MM.1S (cell line): ENCODE measurements around the gene HEATR5A.
A peak's percentile ranks its signal among the peaks of the same experiment; 100 is the strongest.
"Not testable (repeated sequence)": the region's sequence is repeated elsewhere in the genome, so short reads cannot be mapped to it uniquely, and the experiment has no call there.

Experiments
- DNase-seq: peaks from one replicate; pipeline ENCODE4 v3.0.0-alpha.2; 2015
- H2AFZ ChIP-seq: fragments of 300-600 bp; sonication (generic); 2 replicates; pipeline ENCODE4 v1.6.0; 2016; ENCODE audit warnings: antibody characterized with exemption, low read length
- H3F3A ChIP-seq: fragments of 300-600 bp; sonication (generic); 2 replicates; pipeline ENCODE4 v1.6.1; 2016; ENCODE audit warnings: mild to moderate bottlenecking, antibody characterized with exemption, low read length, moderate library complexity, mixed read lengths; ENCODE audit not compliant: insufficient read depth
- H3K27ac ChIP-seq: fragments of 300-600 bp; sonication (generic); 2 replicates; pipeline ENCODE4 v1.5.1; 2016; ENCODE audit warnings: mild to moderate bottlenecking, low read length
- H3K27me3 ChIP-seq: fragments of 300-600 bp; sonication (generic); replicated peaks from 2 replicates; pipeline ENCODE4 v1.6.0; 2016; ENCODE audit warnings: low read length; ENCODE audit not compliant: insufficient read depth
- H3K36me3 ChIP-seq: fragments of 300-600 bp; sonication (generic); replicated peaks from 2 replicates; pipeline ENCODE4 v1.6.1; 2016; ENCODE audit warnings: mild to moderate bottlenecking, low read length, mixed read lengths; ENCODE audit not compliant: insufficient read depth
- H3K4me1 ChIP-seq: fragments of 300-600 bp; sonication (generic); 2 replicates; pipeline ENCODE4 v1.6.1; 2016; ENCODE audit warnings: low read length, mixed read lengths
- H3K4me2 ChIP-seq: fragments of 300-600 bp; sonication (generic); 2 replicates; pipeline ENCODE4 v1.6.0; 2016; ENCODE audit warnings: low read depth, low read length
- H3K4me3 ChIP-seq: fragments of 300-600 bp; sonication (generic); 2 replicates; pipeline ENCODE4 v1.5.1; 2016; ENCODE audit warnings: low read length, mixed read lengths
- H3K79me2 ChIP-seq: fragments of 300-600 bp; sonication (generic); 2 replicates; pipeline ENCODE4 v1.6.1; 2016; ENCODE audit warnings: mixed run types, low read length, mixed read lengths
- H3K9ac ChIP-seq: fragments of 300-600 bp; sonication (generic); 2 replicates; pipeline ENCODE4 v1.6.1; 2016; ENCODE audit warnings: low read length, mixed read lengths
- H3K9me2 ChIP-seq: fragments of 300-600 bp; sonication (generic); replicated peaks from 2 replicates; pipeline ENCODE4 v1.6.1; 2016; ENCODE audit warnings: mild to moderate bottlenecking, low read length, mixed read lengths; ENCODE audit not compliant: insufficient read depth
- H3K9me3 ChIP-seq: fragments of 300-600 bp; sonication (generic); replicated peaks from 2 replicates; pipeline ENCODE4 v1.6.1; 2016; ENCODE audit warnings: mild to moderate bottlenecking, low read length, mixed read lengths; ENCODE audit not compliant: insufficient read depth
- H4K20me1 ChIP-seq: fragments of 300-600 bp; sonication (generic); 2 replicates; pipeline ENCODE4 v1.6.1; 2016; ENCODE audit warnings: mild to moderate bottlenecking, low read length, moderate library complexity, mixed read lengths; ENCODE audit not compliant: insufficient read depth
- EZH2 ChIP-seq: fragments of 300-600 bp; sonication (generic); optimal IDR thresholded peaks from 2 replicates; pipeline ENCODE3; 2017; ENCODE audit warnings: low read depth, mild to moderate bottlenecking, antibody characterized with exemption, low read length, mixed read lengths
- EZH2phosphoT487 ChIP-seq: fragments of 300-600 bp; sonication (generic); IDR thresholded peaks from 2 replicates; pipeline ENCODE4 v1.6.1; 2018; ENCODE audit warnings: antibody characterized with exemption, low read length
- TF ChIP-seq, protein P1 (sequence below): fragments of 300-600 bp; sonication (generic); IDR thresholded peaks from 2 replicates; pipeline ENCODE4 v1.5.1; 2016; ENCODE audit warnings: antibody characterized with exemption, low read length, mixed read lengths

HEATR5A gene

DNA sequence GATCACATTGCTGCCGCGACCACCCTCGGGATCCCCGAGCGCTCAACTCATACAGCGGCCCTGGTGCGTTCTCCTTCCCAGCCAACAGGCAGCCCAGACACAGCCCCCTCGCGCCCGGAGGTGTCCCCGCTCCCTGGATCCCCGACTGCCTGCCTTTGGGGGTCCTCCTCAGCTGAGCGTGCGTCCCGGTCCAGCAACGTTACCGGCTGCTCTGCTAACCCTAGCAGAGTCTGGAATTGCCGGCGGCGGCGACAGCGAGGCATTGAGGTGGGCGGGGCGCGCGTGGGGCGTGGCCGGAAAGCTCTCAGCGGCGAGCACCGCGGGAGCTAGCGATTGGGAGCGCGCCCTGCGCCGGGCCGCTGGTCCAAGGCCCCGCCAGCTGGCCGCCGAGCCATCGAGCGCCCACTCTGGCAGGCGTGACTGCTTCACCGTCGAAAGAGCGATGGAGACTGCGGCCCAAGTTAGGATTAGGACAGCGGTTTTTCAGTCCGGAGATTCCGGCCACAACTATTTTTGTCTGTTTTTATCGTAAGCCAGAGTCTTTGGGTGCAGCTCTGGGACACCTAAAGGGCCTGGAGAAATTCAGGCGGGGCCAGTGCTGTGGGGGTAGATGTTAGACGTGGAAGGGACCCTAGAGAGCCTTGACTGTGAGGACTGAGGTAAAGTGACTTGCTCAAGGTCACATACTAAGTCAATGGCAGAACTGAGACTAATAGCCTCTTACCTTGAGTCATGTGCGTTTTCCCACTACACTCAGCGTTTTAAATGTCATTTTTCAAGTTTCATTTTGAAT, at the start of gene HEATR5A:
HEATR5A (minus strand) TSS at position 232 of the 793 bp plus-strand sequence. CDS start 17,575 bp downstream, outside the sequence.
- peak; percentile 92 for DNase-seq
- no peaks in the 10 kb centered on the region for H4K20me1 ChIP-seq
- TF ChIP-seq, protein P1, sequence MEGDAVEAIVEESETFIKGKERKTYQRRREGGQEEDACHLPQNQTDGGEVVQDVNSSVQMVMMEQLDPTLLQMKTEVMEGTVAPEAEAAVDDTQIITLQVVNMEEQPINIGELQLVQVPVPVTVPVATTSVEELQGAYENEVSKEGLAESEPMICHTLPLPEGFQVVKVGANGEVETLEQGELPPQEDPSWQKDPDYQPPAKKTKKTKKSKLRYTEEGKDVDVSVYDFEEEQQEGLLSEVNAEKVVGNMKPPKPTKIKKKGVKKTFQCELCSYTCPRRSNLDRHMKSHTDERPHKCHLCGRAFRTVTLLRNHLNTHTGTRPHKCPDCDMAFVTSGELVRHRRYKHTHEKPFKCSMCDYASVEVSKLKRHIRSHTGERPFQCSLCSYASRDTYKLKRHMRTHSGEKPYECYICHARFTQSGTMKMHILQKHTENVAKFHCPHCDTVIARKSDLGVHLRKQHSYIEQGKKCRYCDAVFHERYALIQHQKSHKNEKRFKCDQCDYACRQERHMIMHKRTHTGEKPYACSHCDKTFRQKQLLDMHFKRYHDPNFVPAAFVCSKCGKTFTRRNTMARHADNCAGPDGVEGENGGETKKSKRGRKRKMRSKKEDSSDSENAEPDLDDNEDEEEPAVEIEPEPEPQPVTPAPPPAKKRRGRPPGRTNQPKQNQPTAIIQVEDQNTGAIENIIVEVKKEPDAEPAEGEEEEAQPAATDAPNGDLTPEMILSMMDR: no peak
- TF ChIP-seq EZH2phosphoT487 (no peak), EZH2 (no peak)
- H3K9me2 ChIP-seq: no peaks in the 10 kb centered on the region
- peak within 1 kb of the TSS; percentile 84 for H3K27ac ChIP-seq
- peaks cover 11% of the 10 kb centered on the region; the same call in 1 of the 2 replicates for H3F3A ChIP-seq
- H3K27me3 ChIP-seq: no peaks in the 10 kb centered on the region
- peak within 1 kb of the TSS; percentile 76 for H3K4me2 ChIP-seq
- peak within 1 kb of the TSS; percentile 69 for H2AFZ ChIP-seq
- no peaks in the 10 kb centered on the region for H3K4me1 ChIP-seq
- no peaks in the 10 kb centered on the region for H3K36me3 ChIP-seq
- H3K4me3 ChIP-seq: peak within 1 kb of the TSS; percentile 79
- peak within 1 kb of the TSS; percentile 67 for H3K9ac ChIP-seq
- peaks cover 18% of the 10 kb centered on the region for H3K79me2 ChIP-seq
- no peaks in the 10 kb centered on the region for H3K9me3 ChIP-seq

DNA sequence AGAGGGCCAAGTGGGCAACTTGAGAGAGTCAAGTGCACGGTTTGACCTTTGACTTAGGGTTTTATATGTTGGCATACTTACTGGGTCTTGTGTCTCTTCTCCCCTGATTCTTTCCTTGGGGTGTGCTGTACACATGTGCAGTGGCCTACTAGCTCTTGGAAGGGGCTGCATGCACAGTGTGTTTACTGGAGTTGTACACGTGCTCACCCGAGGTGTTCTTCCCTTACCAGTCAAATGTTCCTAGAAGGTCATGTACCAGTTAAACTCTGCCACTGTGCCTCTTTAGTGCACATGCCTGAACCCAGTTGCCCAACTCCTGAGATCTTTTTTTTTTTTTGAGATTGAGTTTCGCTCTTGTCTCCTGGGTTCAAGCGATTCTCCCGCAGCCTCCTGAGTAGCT, 46.2 kb upstream of the HEATR5A start:
- Histone ChIP-seq H2AFZ (no peak overlapping the region), H3K9me3 (no peaks in the 10 kb centered on the region), H4K20me1 (no peaks in the 10 kb centered on the region), H3K9me2 (no peaks in the 10 kb centered on the region), H3K4me3 (no peak overlapping the region), H3F3A (no peaks in the 10 kb centered on the region), H3K36me3 (no peaks in the 10 kb centered on the region), H3K79me2 (no peaks in the 10 kb centered on the region), H3K4me2 (no peak overlapping the region), H3K4me1 (no peaks in the 10 kb centered on the region), H3K27me3 (no peaks in the 10 kb centered on the region), H3K9ac (no peak overlapping the region), H3K27ac (no peak overlapping the region)
- TF ChIP-seq EZH2: no peak
- TF ChIP-seq EZH2phosphoT487: no peak
- TF ChIP-seq, protein P1: no peak
- DNase-seq: no peak

DNA sequence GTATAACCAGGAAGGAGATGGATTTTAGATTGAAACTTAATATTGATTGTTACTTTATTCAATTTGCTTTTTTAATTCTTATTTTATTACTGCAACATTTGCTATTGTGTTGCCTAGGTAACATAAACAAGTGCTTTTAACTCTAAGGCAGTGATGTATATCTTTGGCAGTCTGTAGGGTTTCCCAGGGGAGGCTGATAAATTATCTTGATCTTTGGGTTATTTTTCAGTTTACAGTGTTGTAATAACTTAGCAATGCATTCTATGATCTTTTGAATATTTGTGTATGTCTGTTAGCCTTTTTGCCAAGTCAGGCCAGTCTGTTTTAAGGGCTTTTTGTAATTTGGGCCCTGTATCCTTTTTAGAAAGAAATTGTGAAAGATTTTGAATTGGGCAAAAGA, 44.8 kb upstream of the HEATR5A start:
- Histone ChIP-seq H3K9me2 (no peaks in the 10 kb centered on the region), H3K9me3 (no peaks in the 10 kb centered on the region), H3K79me2 (no peaks in the 10 kb centered on the region), H4K20me1 (no peaks in the 10 kb centered on the region), H3K4me2 (no peak overlapping the region), H3K36me3 (no peaks in the 10 kb centered on the region), H3K4me3 (no peak overlapping the region), H3F3A (no peaks in the 10 kb centered on the region), H3K4me1 (no peaks in the 10 kb centered on the region), H3K27me3 (no peaks in the 10 kb centered on the region), H2AFZ (no peak overlapping the region), H3K27ac (no peak overlapping the region), H3K9ac (no peak overlapping the region)
- TF ChIP-seq EZH2: no peak
- TF ChIP-seq EZH2phosphoT487: no peak
- TF ChIP-seq, protein P1: no peak
- DNase-seq: no peak

DNA sequence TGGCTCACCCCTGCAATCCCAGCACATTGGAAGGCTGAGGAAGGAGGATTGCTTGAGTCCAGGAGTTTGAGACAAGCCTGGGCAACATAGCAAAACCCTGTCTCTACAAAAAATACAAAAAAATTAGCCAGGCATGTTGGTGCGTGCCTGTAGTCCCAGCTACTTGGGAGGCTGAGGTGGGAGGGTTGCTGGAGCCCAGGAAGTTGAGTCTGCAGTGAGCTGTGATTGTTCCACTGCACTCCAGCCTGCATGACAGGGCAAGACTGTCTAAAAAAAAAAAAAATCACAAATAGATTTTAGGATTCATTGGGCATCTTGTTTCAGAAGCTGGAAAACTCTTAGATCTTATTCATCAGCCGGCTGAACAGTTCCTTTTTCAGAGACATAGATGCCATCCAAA, 42.1 kb upstream of the HEATR5A start:
- not testable (repeated sequence) for DNase-seq, H2AFZ ChIP-seq, H3K9ac ChIP-seq, H3K4me1 ChIP-seq, H3K4me3 ChIP-seq, H3K36me3 ChIP-seq, H3K79me2 ChIP-seq, H3F3A ChIP-seq, H3K27ac ChIP-seq, H3K9me3 ChIP-seq, H4K20me1 ChIP-seq, H3K27me3 ChIP-seq, H3K9me2 ChIP-seq, H3K4me2 ChIP-seq
